ENCODE measurements around the gene MYZAP. TPM values are rescaled to one million over a fixed set of nuclear protein-coding genes. Genes with fewer than 3 reads are reported as not detected.

Gene MYZAP
- total RNA-seq, 1 experiment from 2014 or later, result 0.68 TPM

GRCh38 chr15:57554812-57555179 is 36.9 kb upstream of the MYZAP start:
- Mint-ChIP-seq H3K36me3 (peaks cover 19% of the 10 kb centered on the region), H3K27me3 (ENCODE audit: low read depth) (no peaks in the 10 kb centered on the region), H3K4me3 (no peak overlapping the region), H3K27ac (peak overlapping the region; percentile 57), H3K9me3 (no peaks in the 10 kb centered on the region), H3K4me1 (peaks cover 33% of the 10 kb centered on the region)
- POLR2A ChIA-PET, result no interaction called here
- CTCF ChIA-PET, result interaction anchor here (0.9 to 3.8 kb wide), 5 partner anchors 13 to 223 kb away, joined by 3 to 43 read pairs (median 5); no protein-coding TSS in a partner anchor
- TF ChIP-seq ZNF219 (CRISPR knock-in tag; IDR thresholded peaks at IDR 0.05; ENCODE audit: borderline replicate concordance) (no peak), TP53 (CRISPR knock-in tag; IDR thresholded peaks at IDR 0.05) (no peak), ZNF232 (CRISPR knock-in tag; IDR thresholded peaks at IDR 0.05) (no peak), ZSCAN18 (CRISPR knock-in tag; IDR thresholded peaks at IDR 0.05) (no peak), ZNF416 (CRISPR knock-in tag; IDR thresholded peaks at IDR 0.05) (no peak), SMAD3 (CRISPR knock-in tag; IDR thresholded peaks at IDR 0.05; ENCODE audit: borderline replicate concordance) (no peak), ESRRA (CRISPR knock-in tag; IDR thresholded peaks at IDR 0.05; ENCODE audit: borderline replicate concordance) (no peak), NR1H2 (CRISPR knock-in tag; IDR thresholded peaks at IDR 0.05) (no peak), TEAD4 (CRISPR knock-in tag; IDR thresholded peaks at IDR 0.05) (no peak), E2F4 (CRISPR knock-in tag; IDR thresholded peaks at IDR 0.05; ENCODE audit: borderline replicate concordance, low read depth) (no peak), CBFB (CRISPR knock-in tag; IDR thresholded peaks at IDR 0.05; ENCODE audit: low read depth) (no peak)
- TF ChIP-seq, protein P1, sequence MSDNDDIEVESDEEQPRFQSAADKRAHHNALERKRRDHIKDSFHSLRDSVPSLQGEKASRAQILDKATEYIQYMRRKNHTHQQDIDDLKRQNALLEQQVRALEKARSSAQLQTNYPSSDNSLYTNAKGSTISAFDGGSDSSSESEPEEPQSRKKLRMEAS (CRISPR knock-in tag; IDR thresholded peaks at IDR 0.05), result no peak
- ATAC-seq (no peak), DNase-seq (ENCODE audit: low spot score) (no peak)

- ChIA-PET POLR2A (no interaction called here), CTCF (interaction anchor here (0.5 to 1.2 kb wide), 2 partner anchors 12 to 28 kb away, joined by 3 to 4 read pairs; no protein-coding TSS in a partner anchor)
- no peaks in the 10 kb centered on the region for H3K9me3 Mint-ChIP-seq
- DNase-seq (ENCODE audit: low spot score) (no peak), ATAC-seq (no peak)
- H3K27me3 Mint-ChIP-seq (ENCODE audit: low read depth), result no peaks in the 10 kb centered on the region
- no peak overlapping the region for H3K4me3 Mint-ChIP-seq
- no peak overlapping the region; the same call in 1 of the 2 replicates for H3K27ac Mint-ChIP-seq
- peaks cover 18% of the 10 kb centered on the region for H3K36me3 Mint-ChIP-seq
- H3K4me1 Mint-ChIP-seq, result peaks cover 33% of the 10 kb centered on the region
- TF ChIP-seq CBFB (CRISPR knock-in tag; IDR thresholded peaks at IDR 0.05; ENCODE audit: low read depth), result no peak
Observed at GRCh38 chr15:57555270-57555669, 36.4 kb upstream of the MYZAP start.

DNA sequence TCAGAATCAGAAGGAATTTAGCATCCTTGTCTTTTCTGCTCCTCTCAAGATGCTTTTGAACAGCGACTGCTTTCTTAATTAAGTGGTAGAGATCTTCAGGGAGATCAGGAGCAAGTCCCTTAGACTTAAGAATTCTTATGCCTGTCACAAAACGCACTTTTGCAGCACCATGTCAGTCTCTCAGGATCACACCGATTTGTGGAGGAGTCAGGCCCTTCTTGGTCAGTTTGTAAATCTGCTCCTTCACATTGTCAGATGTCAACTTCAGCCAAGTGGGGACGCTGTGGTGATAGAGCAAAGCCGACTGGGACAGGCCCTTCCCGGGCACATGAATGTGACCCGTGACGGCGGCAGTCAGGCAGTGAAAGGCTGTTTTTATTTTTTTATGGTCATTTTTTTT is 35.7 kb upstream of the MYZAP start:
- POLR2A ChIA-PET, result no interaction called here
- CTCF ChIA-PET, result no interaction called here
- Mint-ChIP-seq H3K4me1 (peaks cover 28% of the 10 kb centered on the region), H3K27me3 (ENCODE audit: low read depth) (no peaks in the 10 kb centered on the region), H3K4me3 (no peak overlapping the region), H3K27ac (peak overlapping the region; percentile 19; the same call in 1 of the 2 replicates), H3K9me3 (no peaks in the 10 kb centered on the region), H3K36me3 (peaks cover 11% of the 10 kb centered on the region)
- DNase-seq (ENCODE audit: low spot score) (no peak), ATAC-seq (no peak)
- TF ChIP-seq, protein P2, sequence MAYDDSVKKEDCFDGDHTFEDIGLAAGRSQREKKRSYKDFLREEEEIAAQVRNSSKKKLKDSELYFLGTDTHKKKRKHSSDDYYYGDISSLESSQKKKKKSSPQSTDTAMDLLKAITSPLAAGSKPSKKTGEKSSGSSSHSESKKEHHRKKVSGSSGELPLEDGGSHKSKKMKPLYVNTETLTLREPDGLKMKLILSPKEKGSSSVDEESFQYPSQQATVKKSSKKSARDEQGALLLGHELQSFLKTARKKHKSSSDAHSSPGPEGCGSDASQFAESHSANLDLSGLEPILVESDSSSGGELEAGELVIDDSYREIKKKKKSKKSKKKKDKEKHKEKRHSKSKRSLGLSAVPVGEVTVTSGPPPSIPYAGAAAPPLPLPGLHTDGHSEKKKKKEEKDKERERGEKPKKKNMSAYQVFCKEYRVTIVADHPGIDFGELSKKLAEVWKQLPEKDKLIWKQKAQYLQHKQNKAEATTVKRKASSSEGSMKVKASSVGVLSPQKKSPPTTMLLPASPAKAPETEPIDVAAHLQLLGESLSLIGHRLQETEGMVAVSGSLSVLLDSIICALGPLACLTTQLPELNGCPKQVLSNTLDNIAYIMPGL (CRISPR knock-in tag; IDR thresholded peaks at IDR 0.05), result no peak
- TF ChIP-seq FOXP1 (CRISPR knock-in tag; IDR thresholded peaks at IDR 0.05; ENCODE audit: borderline replicate concordance) (no peak), ESRRA (CRISPR knock-in tag; IDR thresholded peaks at IDR 0.05; ENCODE audit: borderline replicate concordance) (no peak), ATF6 (CRISPR knock-in tag; IDR thresholded peaks at IDR 0.05) (no peak), KAT7 (CRISPR knock-in tag; IDR thresholded peaks at IDR 0.05; ENCODE audit: borderline replicate concordance) (no peak)
- TF ChIP-seq, protein P3, sequence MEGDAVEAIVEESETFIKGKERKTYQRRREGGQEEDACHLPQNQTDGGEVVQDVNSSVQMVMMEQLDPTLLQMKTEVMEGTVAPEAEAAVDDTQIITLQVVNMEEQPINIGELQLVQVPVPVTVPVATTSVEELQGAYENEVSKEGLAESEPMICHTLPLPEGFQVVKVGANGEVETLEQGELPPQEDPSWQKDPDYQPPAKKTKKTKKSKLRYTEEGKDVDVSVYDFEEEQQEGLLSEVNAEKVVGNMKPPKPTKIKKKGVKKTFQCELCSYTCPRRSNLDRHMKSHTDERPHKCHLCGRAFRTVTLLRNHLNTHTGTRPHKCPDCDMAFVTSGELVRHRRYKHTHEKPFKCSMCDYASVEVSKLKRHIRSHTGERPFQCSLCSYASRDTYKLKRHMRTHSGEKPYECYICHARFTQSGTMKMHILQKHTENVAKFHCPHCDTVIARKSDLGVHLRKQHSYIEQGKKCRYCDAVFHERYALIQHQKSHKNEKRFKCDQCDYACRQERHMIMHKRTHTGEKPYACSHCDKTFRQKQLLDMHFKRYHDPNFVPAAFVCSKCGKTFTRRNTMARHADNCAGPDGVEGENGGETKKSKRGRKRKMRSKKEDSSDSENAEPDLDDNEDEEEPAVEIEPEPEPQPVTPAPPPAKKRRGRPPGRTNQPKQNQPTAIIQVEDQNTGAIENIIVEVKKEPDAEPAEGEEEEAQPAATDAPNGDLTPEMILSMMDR (IDR thresholded peaks at IDR 0.05), result no peak
- TF ChIP-seq, protein P4, sequence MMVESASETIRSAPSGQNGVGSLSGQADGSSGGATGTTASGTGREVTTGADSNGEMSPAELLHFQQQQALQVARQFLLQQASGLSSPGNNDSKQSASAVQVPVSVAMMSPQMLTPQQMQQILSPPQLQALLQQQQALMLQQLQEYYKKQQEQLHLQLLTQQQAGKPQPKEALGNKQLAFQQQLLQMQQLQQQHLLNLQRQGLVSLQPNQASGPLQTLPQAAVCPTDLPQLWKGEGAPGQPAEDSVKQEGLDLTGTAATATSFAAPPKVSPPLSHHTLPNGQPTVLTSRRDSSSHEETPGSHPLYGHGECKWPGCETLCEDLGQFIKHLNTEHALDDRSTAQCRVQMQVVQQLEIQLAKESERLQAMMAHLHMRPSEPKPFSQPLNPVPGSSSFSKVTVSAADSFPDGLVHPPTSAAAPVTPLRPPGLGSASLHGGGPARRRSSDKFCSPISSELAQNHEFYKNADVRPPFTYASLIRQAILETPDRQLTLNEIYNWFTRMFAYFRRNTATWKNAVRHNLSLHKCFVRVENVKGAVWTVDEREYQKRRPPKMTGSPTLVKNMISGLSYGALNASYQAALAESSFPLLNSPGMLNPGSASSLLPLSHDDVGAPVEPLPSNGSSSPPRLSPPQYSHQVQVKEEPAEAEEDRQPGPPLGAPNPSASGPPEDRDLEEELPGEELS (CRISPR knock-in tag; IDR thresholded peaks at IDR 0.05), result no peak
